NCI-H345 treated with DMSO at 0.1 percent for 48 hours (cell line): ENCODE results near the gene TNFAIP8.
"Not testable (repeated sequence)": the region's sequence is repeated elsewhere in the genome, so short reads cannot be mapped to it uniquely, and the experiment has no call there.

Experiments
- DNase-seq: peaks from one replicate; lab custom pipeline; 2025; ENCODE audit not compliant: unreplicated experiment; lab: John Stamatoyannopoulos, UW

TNFAIP8 gene

GRCh38 chr5:119412279-119413227 is 56.7 kb downstream of the TNFAIP8 start:
- no peak for DNase-seq

GRCh38 chr5:119414124-119414734 is 58.4 kb downstream of the TNFAIP8 start:
- DNase-seq = not testable (repeated sequence)

DNA sequence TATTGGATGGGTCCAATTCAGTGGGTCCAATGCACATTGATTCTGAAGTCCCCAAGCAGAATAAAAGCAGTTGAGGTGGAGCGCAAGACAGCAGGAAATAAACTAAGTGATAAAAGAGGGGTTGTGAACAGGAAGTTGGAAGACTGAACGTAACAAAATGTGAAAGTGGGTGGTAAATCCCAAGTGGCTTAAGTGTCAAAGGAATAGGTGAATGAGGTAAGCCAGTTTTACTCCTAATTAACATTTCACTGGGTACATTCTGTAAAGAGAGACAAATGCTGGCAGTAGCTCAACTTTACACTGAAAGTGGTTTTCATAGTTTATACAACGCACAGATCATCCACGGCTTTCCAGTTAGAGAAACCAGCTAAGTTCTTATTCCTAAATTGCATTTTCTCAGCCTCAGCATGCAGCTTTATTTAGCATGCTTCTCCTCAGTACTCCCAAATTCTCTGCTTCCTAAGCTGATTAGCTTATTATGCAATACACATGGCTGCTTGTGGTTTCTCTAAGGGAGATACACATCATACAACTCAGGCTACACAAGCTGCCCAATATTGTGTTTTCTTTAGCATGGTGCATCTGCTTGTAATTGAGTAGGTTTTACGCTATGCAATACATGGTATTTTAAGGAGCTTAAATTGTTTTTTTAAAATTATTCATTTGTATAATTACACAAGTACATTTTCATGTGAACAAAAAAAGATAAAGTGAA is 62.2 kb downstream of the TNFAIP8 start:
- no peak for DNase-seq

GRCh38 chr5:119418606-119419100 is 62.8 kb downstream of the TNFAIP8 start:
- DNase-seq = no peak

- no peak for DNase-seq
These were observed 64.3 kb downstream of the TNFAIP8 start for GRCh38 chr5:119420169-119420568.

- DNase-seq = no peak
These were observed 70.2 kb downstream of the TNFAIP8 start for GRCh38 chr5:119426057-119426456.

DNA sequence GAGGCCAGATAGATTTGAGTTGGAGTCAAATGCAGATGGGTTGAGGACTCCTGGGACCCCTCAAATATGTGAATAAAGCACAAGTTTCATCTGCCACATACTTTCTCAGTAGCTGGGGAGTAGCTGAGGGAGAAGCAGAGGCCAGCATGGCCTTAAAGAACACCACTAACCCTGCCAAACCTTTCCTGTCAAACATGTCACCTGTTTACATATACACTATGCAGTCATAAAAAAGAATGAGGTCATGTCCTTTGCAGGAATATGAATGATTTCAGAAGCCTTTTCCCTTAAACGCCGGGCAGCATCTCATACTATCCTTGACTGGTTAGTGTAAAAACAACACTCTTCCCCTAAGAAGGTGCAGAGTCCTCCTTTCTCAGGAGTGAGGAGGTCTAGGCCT is 71.2 kb downstream of the TNFAIP8 start:
- DNase-seq = no peak

DNA sequence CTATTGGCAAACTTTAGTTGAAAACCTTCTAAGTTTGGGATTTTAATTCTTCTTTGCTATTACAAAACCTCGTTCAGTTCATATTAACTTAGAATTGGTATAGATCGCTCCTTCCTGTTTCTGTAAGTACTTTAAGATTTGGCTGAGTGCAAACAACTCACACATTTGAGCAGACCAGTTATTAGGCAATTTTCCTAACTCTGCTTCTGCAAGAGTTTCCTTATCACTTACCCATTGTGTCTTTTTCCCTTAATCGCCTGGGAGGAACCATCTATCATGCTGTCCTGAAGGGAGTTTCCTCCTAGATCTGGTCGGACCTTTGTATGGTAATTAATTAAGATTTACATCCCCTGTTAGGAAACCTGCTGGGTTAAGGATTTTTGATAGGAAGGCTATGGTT is 71.8 kb downstream of the TNFAIP8 start:
- DNase-seq = not testable (repeated sequence)

DNA sequence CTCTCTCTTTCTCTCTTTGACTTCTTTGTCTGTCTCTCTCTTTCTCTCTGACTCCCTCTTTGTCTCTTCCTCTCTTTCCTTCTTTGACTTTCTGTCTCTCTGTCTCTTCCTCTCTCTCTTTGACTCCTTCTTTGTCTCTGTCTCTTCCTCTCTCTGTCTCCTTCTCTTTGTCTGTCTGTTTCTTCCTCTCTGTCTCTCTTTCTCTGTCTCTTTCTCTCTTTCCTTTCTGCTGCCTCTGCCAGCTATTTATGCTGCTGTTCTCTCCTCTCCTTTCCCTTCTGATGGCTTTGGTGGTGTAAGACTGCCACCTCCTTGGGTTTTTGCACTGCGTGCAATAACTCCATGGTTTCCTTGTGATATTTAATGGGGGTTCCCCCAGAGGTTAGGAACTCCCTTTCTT is 72.3 kb downstream of the TNFAIP8 start:
- not testable (repeated sequence) for DNase-seq

GRCh38 chr5:119428574-119428973 is 72.8 kb downstream of the TNFAIP8 start:
- DNase-seq = not testable (repeated sequence)

DNA sequence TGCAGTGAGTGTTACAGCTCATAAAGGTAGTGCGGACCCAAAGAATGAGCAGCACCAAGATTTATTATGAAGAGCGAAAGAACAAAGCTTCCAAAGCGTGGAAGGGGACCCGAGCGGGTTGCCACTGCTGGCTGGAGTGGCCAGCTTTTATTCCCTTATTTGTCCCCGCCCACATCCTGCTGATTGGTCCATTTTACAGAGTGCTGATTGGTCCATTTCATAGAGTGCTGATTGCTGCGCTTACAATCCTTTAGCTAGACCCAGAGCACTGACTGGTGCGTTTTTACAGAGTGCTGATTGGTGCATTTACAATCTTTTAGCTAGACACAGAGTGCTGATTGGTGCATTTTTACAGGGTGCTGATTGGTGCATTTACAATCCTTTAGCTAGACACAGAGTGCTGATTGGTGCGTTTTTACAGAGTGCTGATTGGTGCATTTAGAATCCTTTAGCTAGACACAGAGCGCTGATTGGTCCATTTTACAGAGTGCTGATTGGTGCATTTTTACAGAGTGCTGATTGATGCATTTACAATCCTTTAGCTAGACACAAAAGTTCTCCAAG is 76.9 kb downstream of the TNFAIP8 start:
- not testable (repeated sequence) for DNase-seq

DNA sequence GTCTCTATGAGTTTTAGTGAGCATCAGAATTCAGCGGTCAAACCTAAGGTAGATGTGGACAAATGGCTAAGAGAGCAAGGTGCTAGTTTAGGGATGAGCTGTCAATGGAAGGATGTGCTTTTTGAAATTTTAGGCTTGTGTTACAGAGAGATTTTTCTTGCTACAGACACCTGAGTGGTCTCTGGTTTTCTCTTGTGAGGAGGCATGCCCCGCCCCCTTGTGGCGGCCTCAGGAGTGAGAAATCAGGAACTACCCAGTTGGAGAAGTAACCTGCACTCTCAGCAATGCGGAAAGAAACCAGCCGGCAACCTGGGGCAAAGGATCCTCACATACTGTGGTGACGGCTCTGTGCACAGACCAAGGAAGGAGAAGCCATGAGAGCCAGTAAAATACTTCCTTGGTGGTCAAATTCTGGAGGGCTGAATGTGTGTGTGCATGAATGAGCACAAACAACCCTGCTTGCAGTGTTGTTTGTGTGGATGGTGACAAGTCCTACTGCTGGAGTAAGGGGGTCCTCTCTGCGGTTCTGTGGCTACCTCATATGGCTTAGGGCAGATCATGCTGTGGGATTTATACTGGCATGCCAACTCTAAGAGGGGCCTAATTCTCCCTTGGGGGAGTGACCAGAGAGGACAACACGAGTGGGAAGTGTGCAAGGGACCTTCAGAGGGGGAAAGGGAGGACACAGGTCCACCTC is 79.8 kb downstream of the TNFAIP8 start:
- no peak for DNase-seq

DNA sequence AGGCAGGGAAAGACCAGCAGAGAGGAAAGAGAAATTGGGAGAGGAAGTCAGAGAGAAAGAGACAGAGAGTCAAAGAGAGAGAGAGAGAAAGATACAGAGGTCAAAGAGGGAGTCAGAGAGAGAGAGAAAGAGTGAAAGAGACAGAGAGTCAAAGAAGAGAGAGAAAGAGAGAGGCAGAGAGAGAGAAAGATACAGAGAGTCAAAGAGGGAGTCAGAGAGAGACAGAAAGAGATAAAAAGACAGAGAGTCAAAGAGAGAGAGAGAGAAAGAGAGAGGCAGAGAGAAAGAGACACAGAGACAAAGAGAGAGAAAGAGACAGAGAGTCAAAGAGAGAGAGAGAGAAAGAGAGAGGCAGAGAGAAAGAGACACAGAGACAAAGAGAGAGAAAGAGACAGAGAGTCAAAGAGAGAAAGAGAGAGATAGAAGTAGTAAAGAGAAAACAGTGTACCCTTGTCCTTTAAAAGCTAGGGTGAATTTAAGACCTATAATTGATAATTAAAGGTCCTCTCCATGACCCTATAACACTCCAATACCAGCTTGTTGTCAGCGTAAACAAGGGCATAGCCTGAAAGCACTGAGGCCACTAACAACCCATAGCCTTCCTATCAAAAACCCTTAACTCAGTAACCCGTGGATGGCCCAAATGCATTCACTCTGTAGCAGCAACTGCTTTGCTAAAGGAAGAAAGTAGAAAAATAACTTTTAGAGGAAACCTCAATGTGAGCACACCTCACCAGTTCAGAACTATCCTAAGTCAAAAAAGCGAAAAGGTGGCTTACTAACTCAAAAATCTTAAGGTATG is 82.2 kb downstream of the TNFAIP8 start:
- DNase-seq = not testable (repeated sequence)

DNA sequence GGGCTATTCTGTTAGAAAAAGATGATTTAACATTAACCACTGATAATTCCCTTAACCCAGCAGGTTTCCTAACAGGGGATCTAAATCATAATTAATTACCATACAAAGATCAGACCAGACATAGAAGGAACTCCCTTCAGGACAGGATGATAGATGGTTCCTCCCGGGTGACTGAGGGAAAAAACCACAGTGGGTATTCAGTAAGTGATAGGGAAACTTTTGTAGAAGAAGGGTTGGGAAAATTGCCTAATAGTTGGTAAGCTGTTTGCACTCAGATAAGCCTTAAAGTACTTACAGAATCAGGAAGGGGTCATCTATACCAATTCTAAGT is 82.7 kb downstream of the TNFAIP8 start:
- not testable (repeated sequence) for DNase-seq

GRCh38 chr5:119439140-119439631 is 83.4 kb downstream of the TNFAIP8 start:
- DNase-seq = no peak

DNA sequence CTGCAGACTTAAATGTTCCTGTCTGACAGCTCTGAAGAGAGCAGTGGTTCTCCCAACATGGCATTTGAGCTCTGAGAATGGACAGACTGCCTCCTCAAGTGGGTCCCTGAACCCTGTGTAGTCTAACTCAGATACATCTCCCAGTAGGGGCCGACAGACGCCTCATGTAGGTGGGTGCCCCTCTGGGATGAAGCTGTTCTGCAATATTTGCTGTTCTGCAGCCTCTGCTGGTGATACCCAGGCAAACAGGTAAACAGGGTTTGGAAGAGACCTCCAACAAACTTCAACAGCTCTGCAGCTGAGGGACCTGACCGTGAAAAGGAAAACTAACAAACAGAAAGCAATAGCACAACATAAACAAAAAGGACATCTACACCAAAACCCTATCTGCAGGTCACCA is 83.8 kb downstream of the TNFAIP8 start:
- DNase-seq = not testable (repeated sequence)

DNA sequence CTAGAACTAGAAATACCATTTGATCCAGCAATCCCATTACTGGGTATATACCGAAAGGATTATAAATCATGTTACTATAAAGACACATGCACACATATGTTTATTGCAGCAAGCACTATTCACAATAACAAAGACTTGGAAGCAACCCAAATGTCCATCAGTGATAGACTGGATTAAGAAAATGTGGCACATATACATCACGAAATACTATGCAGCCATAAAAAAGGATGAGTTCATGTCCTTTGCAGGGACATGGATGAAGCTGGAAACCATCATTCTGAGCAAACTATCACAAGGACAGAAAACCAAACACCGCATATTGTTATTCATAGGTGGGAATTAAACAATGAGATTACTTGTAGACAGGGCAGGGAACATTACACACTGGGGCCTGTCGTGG is 88.8 kb downstream of the TNFAIP8 start:
- DNase-seq = not testable (repeated sequence)

DNA sequence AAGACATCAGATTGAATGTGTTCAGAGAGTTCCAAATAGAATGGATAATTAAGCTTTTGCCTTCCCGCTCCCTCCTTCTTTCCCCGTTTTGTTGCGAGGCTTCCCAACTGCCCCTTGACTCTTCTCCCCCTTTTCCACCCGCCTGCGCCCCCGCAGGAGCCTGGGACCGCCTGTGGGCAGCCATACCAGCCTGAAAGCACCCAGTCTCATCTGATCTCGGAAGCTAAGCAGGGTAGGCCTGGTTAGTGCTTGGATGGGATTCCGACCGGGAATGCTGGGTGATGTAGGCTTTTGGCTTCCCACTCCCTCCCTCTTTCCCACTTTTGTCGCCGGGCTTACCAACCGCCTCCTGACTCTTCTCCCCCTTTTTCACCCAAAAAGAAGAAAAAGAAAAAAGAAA is 89.7 kb downstream of the TNFAIP8 start:
- no peak for DNase-seq
